Mesothelial cell of epicardium (in vitro differentiated cells): ENCODE measurements around the gene TRRAP. TPM values are rescaled to one million over a fixed set of nuclear protein-coding genes. Genes with fewer than 3 reads are reported as not detected.

ENCODE experiments used
- DNase-seq, 2 experiments: peaks; one replicate each; pipeline ENCODE4 v3.0.0; 2021; ENCODE audit warnings: low spot score in 2 of 2; ENCODE audit not compliant: unreplicated experiment in 2 of 2
- H3K27ac Mint-ChIP-seq: 2 replicates; pipeline ENCODE4 v1.8.0; 2021; ENCODE audit warnings: mixed read lengths
- H3K27me3 Mint-ChIP-seq: 2 replicates; pipeline ENCODE4 v1.8.0; 2021; ENCODE audit warnings: low read depth, mixed read lengths
- H3K36me3 Mint-ChIP-seq: 2 replicates; pipeline ENCODE4 v1.8.0; 2021; ENCODE audit warnings: mixed read lengths
- H3K4me1 Mint-ChIP-seq: 2 replicates; pipeline ENCODE4 v1.8.0; 2021; ENCODE audit warnings: mixed read lengths
- H3K4me3 Mint-ChIP-seq: 2 replicates; pipeline ENCODE4 v1.8.0; 2021; ENCODE audit warnings: mild to moderate bottlenecking, moderate library complexity, mixed read lengths
- H3K9me3 Mint-ChIP-seq: 2 replicates; pipeline ENCODE4 v1.8.0; 2021; ENCODE audit warnings: mixed read lengths
- total RNA-seq: library from RNA; stranded (reverse); gene quantifications from 3 replicates; pipeline ENCODE4 v1.2.1, GENCODE V29; 2021
- TF ChIP-seq, protein P1 (sequence below): fragments of 200-600 bp; sonication (generic); IDR thresholded peaks from one replicate; pipeline ENCODE4 v1.5.0; 2021; ENCODE audit warnings: antibody characterized with exemption; ENCODE audit not compliant: unreplicated experiment

TRRAP gene
- total RNA-seq, 1 donor from 2014 or later, result 82.9 TPM

DNA sequence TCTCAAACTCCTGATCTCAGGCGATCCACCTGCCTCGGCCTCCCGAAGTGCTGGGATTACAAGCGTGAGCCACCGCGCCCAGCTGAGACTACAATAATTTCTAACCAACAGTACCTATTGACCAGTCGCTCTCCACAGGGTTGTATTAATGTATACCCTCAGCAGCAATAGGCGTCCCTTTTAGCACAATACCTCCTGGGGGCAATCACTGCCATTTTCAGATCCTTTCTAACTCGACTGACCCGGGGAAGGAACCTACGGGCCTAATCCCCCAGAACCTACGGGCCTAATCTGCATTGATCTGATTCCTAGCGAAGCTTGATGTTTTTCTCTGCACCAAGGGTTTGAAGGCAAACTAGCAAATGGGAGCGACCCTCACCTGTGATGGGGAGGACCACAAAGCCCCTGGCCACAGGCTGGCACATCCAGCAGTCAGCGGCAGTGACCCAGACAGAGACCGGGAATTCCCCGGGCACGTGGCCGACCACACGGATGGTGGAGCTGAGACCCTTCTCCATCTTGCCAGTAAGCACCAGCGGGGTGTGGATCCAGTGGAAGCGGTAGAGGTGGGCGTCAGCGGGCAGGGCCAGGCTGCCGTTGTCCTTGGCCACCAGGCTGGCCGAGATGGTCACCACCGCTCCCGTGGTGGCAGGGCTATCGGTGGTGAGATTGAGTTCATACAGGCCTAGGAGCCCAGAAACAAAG, 15.5 kb upstream of the TRRAP start:
- DNase-seq, result no peak
- Mint-ChIP-seq H3K9me3 (no peaks in the 10 kb centered on the region), H3K27ac (no peak overlapping the region), H3K4me3 (no peak overlapping the region), H3K36me3 (peaks cover 2% of the 10 kb centered on the region), H3K27me3 (no peaks in the 10 kb centered on the region), H3K4me1 (peaks cover 19% of the 10 kb centered on the region)
- TF ChIP-seq, protein P1, sequence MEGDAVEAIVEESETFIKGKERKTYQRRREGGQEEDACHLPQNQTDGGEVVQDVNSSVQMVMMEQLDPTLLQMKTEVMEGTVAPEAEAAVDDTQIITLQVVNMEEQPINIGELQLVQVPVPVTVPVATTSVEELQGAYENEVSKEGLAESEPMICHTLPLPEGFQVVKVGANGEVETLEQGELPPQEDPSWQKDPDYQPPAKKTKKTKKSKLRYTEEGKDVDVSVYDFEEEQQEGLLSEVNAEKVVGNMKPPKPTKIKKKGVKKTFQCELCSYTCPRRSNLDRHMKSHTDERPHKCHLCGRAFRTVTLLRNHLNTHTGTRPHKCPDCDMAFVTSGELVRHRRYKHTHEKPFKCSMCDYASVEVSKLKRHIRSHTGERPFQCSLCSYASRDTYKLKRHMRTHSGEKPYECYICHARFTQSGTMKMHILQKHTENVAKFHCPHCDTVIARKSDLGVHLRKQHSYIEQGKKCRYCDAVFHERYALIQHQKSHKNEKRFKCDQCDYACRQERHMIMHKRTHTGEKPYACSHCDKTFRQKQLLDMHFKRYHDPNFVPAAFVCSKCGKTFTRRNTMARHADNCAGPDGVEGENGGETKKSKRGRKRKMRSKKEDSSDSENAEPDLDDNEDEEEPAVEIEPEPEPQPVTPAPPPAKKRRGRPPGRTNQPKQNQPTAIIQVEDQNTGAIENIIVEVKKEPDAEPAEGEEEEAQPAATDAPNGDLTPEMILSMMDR, result no peak

DNA sequence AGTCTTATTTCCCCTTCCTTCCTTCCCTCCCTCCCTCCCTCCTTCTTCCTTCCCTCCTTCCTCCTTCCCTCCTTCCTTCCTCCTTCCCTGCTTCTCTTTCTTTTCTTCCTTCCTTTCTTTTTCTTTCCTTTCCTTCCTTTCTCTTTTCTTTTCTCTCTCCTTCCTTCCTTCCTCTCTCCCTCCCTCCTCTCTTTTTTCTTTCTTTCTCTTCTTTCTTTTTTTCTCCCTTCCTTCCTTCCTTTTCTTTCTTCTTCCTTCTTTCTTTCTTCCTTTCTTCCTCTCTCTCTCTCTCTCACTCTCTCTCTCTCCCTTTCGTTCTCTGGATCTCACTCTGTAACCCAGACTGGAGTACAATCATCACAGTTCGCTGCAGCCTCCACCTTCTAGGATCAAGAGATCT, 14.7 kb upstream of the TRRAP start:
- peaks cover 2% of the 10 kb centered on the region for H3K36me3 Mint-ChIP-seq
- no peak for DNase-seq
- H3K9me3 Mint-ChIP-seq, result no peaks in the 10 kb centered on the region
- H3K4me1 Mint-ChIP-seq, result peaks cover 19% of the 10 kb centered on the region
- H3K4me3 Mint-ChIP-seq, result no peak overlapping the region
- H3K27ac Mint-ChIP-seq, result no peak overlapping the region
- TF ChIP-seq, protein P1, result no peak
- peaks cover 3% of the 10 kb centered on the region for H3K27me3 Mint-ChIP-seq

DNA sequence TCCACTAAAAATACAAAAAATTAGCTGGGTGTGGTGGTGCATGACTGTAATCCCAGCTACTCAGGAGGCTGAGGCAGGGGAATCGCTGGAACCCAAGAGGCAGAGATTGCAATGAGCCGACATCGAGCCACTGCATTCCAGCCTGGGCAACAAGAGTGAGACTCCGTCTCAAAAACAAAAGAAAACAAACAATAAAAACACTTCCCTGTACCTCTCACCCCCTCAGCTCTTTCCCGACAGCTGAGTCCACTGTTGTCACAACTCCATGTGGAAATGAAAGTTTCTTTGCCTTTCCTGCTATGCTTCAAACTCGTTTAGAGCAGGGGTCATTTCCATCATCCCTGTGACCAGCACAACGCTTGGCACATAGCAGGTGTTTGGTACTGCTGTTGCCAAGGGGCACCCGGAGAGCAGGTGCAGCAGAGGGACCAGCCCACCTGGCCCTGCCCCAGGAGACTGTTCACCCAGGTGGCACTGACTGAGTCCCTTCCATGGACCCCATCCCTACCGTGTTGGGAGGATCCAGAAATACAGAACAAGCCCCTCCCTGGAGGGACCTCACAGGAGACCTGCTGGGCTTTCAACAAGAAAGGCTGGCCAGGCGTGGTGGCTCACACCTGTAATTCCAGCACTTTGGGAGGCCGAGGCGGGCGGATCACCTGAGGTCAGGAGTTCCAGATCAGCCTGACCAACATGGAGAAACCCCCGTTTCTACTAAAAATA, 13.4 kb upstream of the TRRAP start:
- H3K4me1 Mint-ChIP-seq, result peaks cover 19% of the 10 kb centered on the region
- no peaks in the 10 kb centered on the region for H3K9me3 Mint-ChIP-seq
- no peak overlapping the region for H3K4me3 Mint-ChIP-seq
- no peak for DNase-seq
- TF ChIP-seq, protein P1, result no peak
- H3K27me3 Mint-ChIP-seq, result peaks cover 10% of the 10 kb centered on the region
- H3K27ac Mint-ChIP-seq, result peak overlapping the region; percentile 81
- H3K36me3 Mint-ChIP-seq, result peaks cover 2% of the 10 kb centered on the region

- Mint-ChIP-seq H3K4me1 (peaks cover 22% of the 10 kb centered on the region), H3K27ac (peak overlapping the region; percentile 21), H3K36me3 (no peaks in the 10 kb centered on the region), H3K27me3 (peaks cover 14% of the 10 kb centered on the region), H3K9me3 (no peaks in the 10 kb centered on the region), H3K4me3 (no peak overlapping the region)
- TF ChIP-seq, protein P1, result no peak
- DNase-seq, result no peak
Observed at GRCh38 chr7:98866351-98866750, 12.0 kb upstream of the TRRAP start.

- H3K36me3 Mint-ChIP-seq, result no peaks in the 10 kb centered on the region
- no peak overlapping the region for H3K4me3 Mint-ChIP-seq
- TF ChIP-seq, protein P1, result no peak
- H3K4me1 Mint-ChIP-seq, result peaks cover 22% of the 10 kb centered on the region
- H3K27ac Mint-ChIP-seq, result peak overlapping the region; percentile 21
- peaks cover 14% of the 10 kb centered on the region for H3K27me3 Mint-ChIP-seq
- no peaks in the 10 kb centered on the region for H3K9me3 Mint-ChIP-seq
- DNase-seq, result no peak
Observed at GRCh38 chr7:98866765-98867164, 11.6 kb upstream of the TRRAP start.
